Kidney (tissue), 14 donors: ENCODE data around the gene SIGLEC14. TPM values are rescaled to one million over a fixed set of nuclear protein-coding genes. Genes with fewer than 3 reads are reported as not detected.

Experiments
- DNase-seq, 5 donors: peaks; one replicate each; pipeline ENCODE4 v3.0.0-alpha.2; 2013 to 2020
- FAIRE-seq: peaks from 2 replicates; lab custom pipeline; 2012; peaks lifted over from hg19 to GRCh38; lab: Jason Lieb, UNC
- H3K27ac ChIP-seq, 2 donors: one replicate each; pipeline ENCODE4 v1.7.0; 2013; ENCODE audit warnings: low read depth in 2 of 2, low read length in 2 of 2, inconsistent platforms in 1 of 2
- H3K27me3 ChIP-seq: one replicate; pipeline ENCODE4 v1.7.1; 2013; ENCODE audit warnings: low read length, inconsistent platforms; ENCODE audit not compliant: control insufficient read depth, insufficient read depth
- H3K36me3 ChIP-seq, 3 donors: one replicate each; pipeline versions ENCODE4 v1.7.0 to v1.7.1; 2013; ENCODE audit warnings: low read length in 3 of 3, control low read depth in 1 of 3, inconsistent platforms in 1 of 3; ENCODE audit not compliant: insufficient read depth in 3 of 3, control insufficient read depth in 2 of 3
- H3K4me1 ChIP-seq, 3 donors: one replicate each; pipeline versions ENCODE4 v1.7.0 to v1.7.1; 2013; ENCODE audit warnings: low read length in 3 of 3, inconsistent platforms in 1 of 3, low read depth in 1 of 3; ENCODE audit not compliant: control insufficient read depth in 2 of 3, insufficient read depth in 2 of 3
- H3K4me3 ChIP-seq, 3 donors: one replicate each; pipeline versions ENCODE4 v1.7.0 to v1.8.1; 2013; ENCODE audit warnings: low read length in 3 of 3, control low read depth in 1 of 3, inconsistent platforms in 1 of 3
- H3K9ac ChIP-seq, 3 donors: one replicate each; pipeline versions ENCODE4 v1.7.0 to v1.7.1; 2013; ENCODE audit warnings: low read length in 3 of 3, control low read depth in 1 of 3, inconsistent platforms in 1 of 3
- H3K9me3 ChIP-seq, 3 donors: one replicate each; pipeline versions ENCODE4 v1.7.0 to v1.7.1; 2013; ENCODE audit warnings: low read length in 3 of 3, control low read depth in 1 of 3, inconsistent platforms in 1 of 3; ENCODE audit not compliant: control insufficient read depth in 2 of 3, insufficient read depth in 1 of 3
- CTCF ChIP-seq: IDR thresholded peaks from 3 replicates; pipeline ENCODE4 v1.5.1; 2012; ENCODE audit warnings: mild to moderate bottlenecking, moderate library complexity, borderline replicate concordance; ENCODE audit not compliant: insufficient read depth; ENCODE audit errors: extremely low read depth
- intact Hi-C: fragments of 100-400 bp; cut with DNase I; formaldehyde crosslinking; loops from one replicate; pipeline ENCODE4 v1.11.1; 2022
- polyA plus RNA-seq: library from polyadenylated mRNA; stranded (reverse); fragments of 350-450 nt; fragmentation: Illumina TruSeq; extraction: RNeasy Lipid Tissue Mini Kit (QIAGEN cat#74804); gene quantifications from one replicate; pipeline ENCODE4 v1.2.3, GENCODE V29; 2014; ENCODE audit warnings: low read depth, low replicate concordance; ENCODE audit not compliant: insufficient read depth
- total RNA-seq: library from RNA; stranded (reverse); fragmentation: NEBNext Ultra II Directional; extraction: Animal tissue kit (Norgen Biotek cat#: 25700); gene quantifications from one replicate; pipeline ENCODE4 v1.2.1, GENCODE V29; 2021
- donor health status: control.
- donor health status: control.
- donor health status: control.
- donor health status: control.
- donor health status: control.
- donor health status: DM: yes; HTN: yes; CAD: no.
- donor health status: Normal renal cell carcinoma (clear cell type).

Gene SIGLEC14
- total and polyA plus RNA-seq, 2 donors from 2014 or later, result 0.26 to 11.5 TPM

DNA sequence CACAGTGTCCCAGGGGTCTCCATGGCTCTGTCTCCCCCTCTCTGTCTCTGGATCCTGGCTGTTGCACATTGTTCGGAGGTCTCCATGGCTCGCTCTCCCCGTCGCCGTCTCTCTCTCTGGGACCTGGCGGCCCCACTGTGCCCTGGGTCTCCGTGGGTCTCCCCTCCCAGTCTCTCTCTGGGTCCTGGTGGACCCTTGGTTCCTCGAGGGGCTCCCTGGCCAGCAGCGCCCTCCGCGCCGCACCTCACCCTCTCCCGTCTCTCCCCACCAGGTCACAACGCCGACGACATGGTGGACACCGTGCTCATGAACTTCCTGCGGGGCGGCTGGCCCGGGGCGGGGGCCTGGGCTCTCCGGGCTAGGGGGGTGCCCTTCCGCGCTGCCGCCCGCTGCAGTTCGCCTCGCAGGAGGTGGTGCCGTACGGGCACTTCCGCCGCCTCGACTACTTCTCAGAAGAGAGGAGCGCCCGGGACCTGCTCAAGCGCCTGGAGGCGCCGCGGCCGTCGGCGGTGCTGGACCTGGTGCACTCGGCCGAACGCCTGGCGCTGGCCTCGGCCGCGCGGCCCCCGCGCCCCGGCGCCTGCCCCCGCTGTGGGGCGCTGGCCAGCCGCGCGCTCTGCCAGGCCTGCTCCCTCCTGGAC, 45.6 kb downstream of the SIGLEC14 start:
- Histone ChIP-seq H3K27me3 (peaks cover 7% of the 10 kb centered on the region), H3K4me1 (peaks cover 0 to 2% (median 0%) of the 10 kb centered on the region in 3 donors), H3K9me3 (no peaks in the 10 kb centered on the region), H3K27ac (no peak overlapping the region), H3K9ac (no peak overlapping the region), H3K36me3 (no peaks in the 10 kb centered on the region), H3K4me3 (no peak overlapping the region)
- intact Hi-C loops, result no loop called here
- DNase-seq (peak in 1 of 5 donors; percentile 2), FAIRE-seq (no peak)
- TF ChIP-seq CTCF, result no peak

DNA sequence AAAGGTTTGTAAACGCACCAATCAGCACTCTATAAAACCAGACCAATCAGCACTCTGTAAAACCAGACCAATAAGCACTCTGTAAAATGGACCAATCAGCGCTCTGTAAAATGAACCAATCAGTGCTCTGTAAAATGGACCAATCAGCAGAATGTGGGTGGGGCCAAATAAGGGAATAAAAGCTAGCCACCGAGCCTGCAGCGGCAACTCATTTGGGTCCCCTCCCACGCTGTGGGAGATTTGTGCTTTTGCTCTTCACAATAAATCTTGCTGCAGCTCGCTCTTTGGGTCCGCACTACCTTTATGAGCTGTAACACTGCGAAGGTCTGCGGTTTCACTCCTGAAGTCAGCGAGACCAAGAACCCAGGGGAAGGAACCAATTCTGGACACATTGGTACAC, 47.5 kb downstream of the SIGLEC14 start:
- FAIRE-seq, result no peak
- H3K27ac ChIP-seq, result no peak overlapping the region
- no peaks in the 10 kb centered on the region for H3K9me3 ChIP-seq
- H3K36me3 ChIP-seq, result no peaks in the 10 kb centered on the region
- no peak for DNase-seq
- peaks cover 0 to 9% (median 0%) of the 10 kb centered on the region in 3 donors for H3K4me1 ChIP-seq
- no peak overlapping the region for H3K4me3 ChIP-seq
- TF ChIP-seq CTCF, result no peak
- intact Hi-C loops, result no loop called here
- peaks cover 7% of the 10 kb centered on the region for H3K27me3 ChIP-seq
- no peak overlapping the region for H3K9ac ChIP-seq

GRCh38 chr19:51598159-51598915, 48.3 kb downstream of the SIGLEC14 start:
- no peak for DNase-seq
- no peak for FAIRE-seq
- no peak overlapping the region for H3K27ac ChIP-seq
- TF ChIP-seq CTCF, result no peak
- no peak overlapping the region for H3K9ac ChIP-seq
- H3K36me3 ChIP-seq, result no peaks in the 10 kb centered on the region
- intact Hi-C loops, result no loop called here
- no peak overlapping the region for H3K4me3 ChIP-seq
- peaks cover 7% of the 10 kb centered on the region for H3K27me3 ChIP-seq
- peaks cover 0 to 15% (median 0%) of the 10 kb centered on the region in 3 donors for H3K4me1 ChIP-seq
- H3K9me3 ChIP-seq, result no peaks in the 10 kb centered on the region
